HepG2 (cell line): Measurements from ENCODE around the gene PODXL2. TPM values are rescaled to one million over a fixed set of nuclear protein-coding genes. Genes with fewer than 3 reads are reported as not detected.

Experiments
- EED ChIP-seq: sonication (generic); formaldehyde crosslinking; IDR thresholded peaks from 2 replicates; pipeline ENCODE4 v1.5.0; 2020; ENCODE audit warnings: mild to moderate bottlenecking, missing genetic modification reagents
- GLI4 ChIP-seq: sonication (generic); formaldehyde crosslinking; IDR thresholded peaks from 2 replicates; pipeline ENCODE4 v1.5.1; 2020; ENCODE audit warnings: missing genetic modification reagents, mild to moderate bottlenecking, moderate library complexity, borderline replicate concordance
- NFKB2 ChIP-seq: sonication (generic); formaldehyde crosslinking; IDR thresholded peaks from 2 replicates; pipeline ENCODE4 v1.4.0; 2020; ENCODE audit warnings: missing genetic modification reagents, borderline replicate concordance
- NR2F1 ChIP-seq, 2 experiments: fragments of 450-650 bp in 1 of 2; formaldehyde crosslinking in 1 of 2; IDR thresholded peaks; 2 replicates each; pipeline versions ENCODE4 v1.5.0 to v1.6.1; 2016 to 2020; ENCODE audit warnings: mild to moderate bottlenecking in 1 of 2, missing compliant biosample characterization in 1 of 2, missing genetic modification reagents in 1 of 2, moderate library complexity in 1 of 2
- RBFOX2 ChIP-seq: fragments of 200-400 bp; formaldehyde crosslinking; IDR thresholded peaks from 2 replicates; pipeline ENCODE4 v1.6.1; 2017; ENCODE audit warnings: low read depth, mild to moderate bottlenecking, low read length
- RBM39 ChIP-seq: fragments of 200-400 bp; formaldehyde crosslinking; IDR thresholded peaks from one replicate; pipeline ENCODE4 v1.6.1; 2018; ENCODE audit warnings: antibody characterized with exemption, mild to moderate bottlenecking, low read depth, low read length; ENCODE audit not compliant: poor library complexity, severe bottlenecking
- RFX3 ChIP-seq: IDR thresholded peaks from 2 replicates; pipeline ENCODE4 v1.6.1; 2016; ENCODE audit warnings: missing biosample characterization, missing genetic modification reagents
- SMAD9 ChIP-seq: sonication (generic); formaldehyde crosslinking; IDR thresholded peaks from 2 replicates; pipeline ENCODE4 v1.5.1; 2020; ENCODE audit warnings: mild to moderate bottlenecking, missing genetic modification reagents
- SNAPC5 ChIP-seq: sonication (generic); formaldehyde crosslinking; IDR thresholded peaks from 2 replicates; pipeline ENCODE4 v1.8.1; 2023; ENCODE audit warnings: mild to moderate bottlenecking, missing genetic modification reagents, borderline replicate concordance
- TBX2 ChIP-seq: sonication (generic); formaldehyde crosslinking; IDR thresholded peaks from 2 replicates; pipeline ENCODE4 v1.5.0; 2020; ENCODE audit warnings: missing genetic modification reagents, mild to moderate bottlenecking, borderline replicate concordance
- TP53 ChIP-seq: sonication (generic); formaldehyde crosslinking; conservative IDR thresholded peaks from 2 replicates; pipeline ENCODE4 v1.4.0; 2020; ENCODE audit warnings: missing genetic modification reagents
- UBTF ChIP-seq: sonication (generic); formaldehyde crosslinking; IDR thresholded peaks from 2 replicates; pipeline ENCODE4 v1.4.0; 2020; ENCODE audit warnings: mild to moderate bottlenecking, missing genetic modification reagents
- ZBTB7B ChIP-seq: sonication (generic); formaldehyde crosslinking; IDR thresholded peaks from 2 replicates; pipeline ENCODE4 v1.4.0; 2020; ENCODE audit warnings: missing genetic modification reagents
- ZKSCAN5 ChIP-seq: sonication (generic); formaldehyde crosslinking; IDR thresholded peaks from 2 replicates; pipeline ENCODE4 v1.5.1; 2020; ENCODE audit warnings: mild to moderate bottlenecking, missing genetic modification reagents
- ZNF18 ChIP-seq: sonication (generic); formaldehyde crosslinking; IDR thresholded peaks from 2 replicates; pipeline ENCODE4 v1.8.0; 2022; ENCODE audit warnings: mild to moderate bottlenecking, missing genetic modification reagents; ENCODE audit not compliant: insufficient replicate concordance
- ZNF383 ChIP-seq: sonication (generic); formaldehyde crosslinking; IDR thresholded peaks from 2 replicates; pipeline ENCODE4 v1.4.0; 2020; ENCODE audit warnings: missing genetic modification reagents, mild to moderate bottlenecking, borderline replicate concordance
- ZSCAN21 ChIP-seq: sonication (generic); formaldehyde crosslinking; IDR thresholded peaks from 2 replicates; pipeline ENCODE4 v1.8.0; 2022; ENCODE audit warnings: mild to moderate bottlenecking, missing genetic modification reagents, moderate library complexity, borderline replicate concordance
- polyA plus RNA-seq, 8 experiments: library from polyadenylated mRNA; depleted of rRNA in 3 of 8; stranded (reverse) in 7 of 8; unstranded in 1 of 8; fragments of >200 nt; fragmentation: Illumina TruSeq in 4 of 8; extraction: Trizol in 4 of 8; gene quantifications; 2 replicates each; pipeline versions ENCODE4 v1.2.1 to v1.2.3, GENCODE V29; 2011 to 2016; ENCODE audit warnings: low read depth in 4 of 8, missing spikeins in 1 of 8, mixed read lengths in 1 of 8; ENCODE audit not compliant: insufficient read depth in 1 of 8
- total RNA-seq, 5 experiments: library from RNA; depleted of rRNA; stranded (reverse); fragments of >200 nt; fragmentation: Illumina TruSeq; extraction: Trizol; gene quantifications; 2 replicates each; pipeline ENCODE4 v1.2.3, GENCODE V29; 2016; ENCODE audit warnings: low read depth in 1 of 5
- TF ChIP-seq, protein P1 (sequence below): sonication (generic); formaldehyde crosslinking; IDR thresholded peaks from 2 replicates; pipeline ENCODE4 v1.5.1; 2020; ENCODE audit warnings: mild to moderate bottlenecking, missing genetic modification reagents, moderate library complexity
- TF ChIP-seq, protein P2 (sequence below): sonication (generic); formaldehyde crosslinking; IDR thresholded peaks from 2 replicates; pipeline ENCODE4 v1.4.0; 2020; ENCODE audit warnings: missing genetic modification reagents, mild to moderate bottlenecking, borderline replicate concordance

PODXL2 gene
- total and polyA plus RNA-seq, 2 of the 13 experiments (the other 11 are each of a cell fraction or from before 2014, with no cell fraction given): 20.4 to 25.1 TPM

- TF ChIP-seq, protein P1, sequence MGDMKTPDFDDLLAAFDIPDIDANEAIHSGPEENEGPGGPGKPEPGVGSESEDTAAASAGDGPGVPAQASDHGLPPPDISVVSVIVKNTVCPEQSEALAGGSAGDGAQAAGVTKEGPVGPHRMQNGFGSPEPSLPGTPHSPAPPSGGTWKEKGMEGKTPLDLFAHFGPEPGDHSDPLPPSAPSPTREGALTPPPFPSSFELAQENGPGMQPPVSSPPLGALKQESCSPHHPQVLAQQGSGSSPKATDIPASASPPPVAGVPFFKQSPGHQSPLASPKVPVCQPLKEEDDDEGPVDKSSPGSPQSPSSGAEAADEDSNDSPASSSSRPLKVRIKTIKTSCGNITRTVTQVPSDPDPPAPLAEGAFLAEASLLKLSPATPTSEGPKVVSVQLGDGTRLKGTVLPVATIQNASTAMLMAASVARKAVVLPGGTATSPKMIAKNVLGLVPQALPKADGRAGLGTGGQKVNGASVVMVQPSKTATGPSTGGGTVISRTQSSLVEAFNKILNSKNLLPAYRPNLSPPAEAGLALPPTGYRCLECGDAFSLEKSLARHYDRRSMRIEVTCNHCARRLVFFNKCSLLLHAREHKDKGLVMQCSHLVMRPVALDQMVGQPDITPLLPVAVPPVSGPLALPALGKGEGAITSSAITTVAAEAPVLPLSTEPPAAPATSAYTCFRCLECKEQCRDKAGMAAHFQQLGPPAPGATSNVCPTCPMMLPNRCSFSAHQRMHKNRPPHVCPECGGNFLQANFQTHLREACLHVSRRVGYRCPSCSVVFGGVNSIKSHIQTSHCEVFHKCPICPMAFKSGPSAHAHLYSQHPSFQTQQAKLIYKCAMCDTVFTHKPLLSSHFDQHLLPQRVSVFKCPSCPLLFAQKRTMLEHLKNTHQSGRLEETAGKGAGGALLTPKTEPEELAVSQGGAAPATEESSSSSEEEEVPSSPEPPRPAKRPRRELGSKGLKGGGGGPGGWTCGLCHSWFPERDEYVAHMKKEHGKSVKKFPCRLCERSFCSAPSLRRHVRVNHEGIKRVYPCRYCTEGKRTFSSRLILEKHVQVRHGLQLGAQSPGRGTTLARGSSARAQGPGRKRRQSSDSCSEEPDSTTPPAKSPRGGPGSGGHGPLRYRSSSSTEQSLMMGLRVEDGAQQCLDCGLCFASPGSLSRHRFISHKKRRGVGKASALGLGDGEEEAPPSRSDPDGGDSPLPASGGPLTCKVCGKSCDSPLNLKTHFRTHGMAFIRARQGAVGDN (CRISPR knock-in tag): no peak; the same call in 1 of the 2 replicates
- TF ChIP-seq RBM39: no peak
- peak; percentile 85 for TF ChIP-seq ZSCAN21
- TF ChIP-seq RBFOX2: peak; percentile 53; the same call in 1 of the 2 replicates
- no peak for TF ChIP-seq SNAPC5 (CRISPR knock-in tag)
- TF ChIP-seq ZNF18 (CRISPR knock-in tag): peak; percentile 11
- TF ChIP-seq RFX3 (CRISPR knock-in tag): no peak
- TF ChIP-seq TBX2: peak; percentile 63; the same call in 1 of the 2 replicates
- 0 out of 2 replicates have a peak, but pooled peaks have one; percentile 22 for TF ChIP-seq ZNF383 (CRISPR knock-in tag)
- TF ChIP-seq UBTF: peak; percentile 93; the same call in 1 of the 2 replicates
- peak; percentile 81 for TF ChIP-seq EED
- TF ChIP-seq NFKB2 (CRISPR knock-in tag): no peak
- TF ChIP-seq, protein P2, sequence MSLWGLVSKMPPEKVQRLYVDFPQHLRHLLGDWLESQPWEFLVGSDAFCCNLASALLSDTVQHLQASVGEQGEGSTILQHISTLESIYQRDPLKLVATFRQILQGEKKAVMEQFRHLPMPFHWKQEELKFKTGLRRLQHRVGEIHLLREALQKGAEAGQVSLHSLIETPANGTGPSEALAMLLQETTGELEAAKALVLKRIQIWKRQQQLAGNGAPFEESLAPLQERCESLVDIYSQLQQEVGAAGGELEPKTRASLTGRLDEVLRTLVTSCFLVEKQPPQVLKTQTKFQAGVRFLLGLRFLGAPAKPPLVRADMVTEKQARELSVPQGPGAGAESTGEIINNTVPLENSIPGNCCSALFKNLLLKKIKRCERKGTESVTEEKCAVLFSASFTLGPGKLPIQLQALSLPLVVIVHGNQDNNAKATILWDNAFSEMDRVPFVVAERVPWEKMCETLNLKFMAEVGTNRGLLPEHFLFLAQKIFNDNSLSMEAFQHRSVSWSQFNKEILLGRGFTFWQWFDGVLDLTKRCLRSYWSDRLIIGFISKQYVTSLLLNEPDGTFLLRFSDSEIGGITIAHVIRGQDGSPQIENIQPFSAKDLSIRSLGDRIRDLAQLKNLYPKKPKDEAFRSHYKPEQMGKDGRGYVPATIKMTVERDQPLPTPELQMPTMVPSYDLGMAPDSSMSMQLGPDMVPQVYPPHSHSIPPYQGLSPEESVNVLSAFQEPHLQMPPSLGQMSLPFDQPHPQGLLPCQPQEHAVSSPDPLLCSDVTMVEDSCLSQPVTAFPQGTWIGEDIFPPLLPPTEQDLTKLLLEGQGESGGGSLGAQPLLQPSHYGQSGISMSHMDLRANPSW: no peak
- TF ChIP-seq TP53 (CRISPR knock-in tag): no peak
- no peak for TF ChIP-seq NR2F1 (CRISPR knock-in tag; IDR thresholded peaks at IDR 0.05)
- TF ChIP-seq GLI4 (CRISPR knock-in tag): 0 out of 2 replicates have a peak, but pooled peaks have one; percentile 60
- TF ChIP-seq ZBTB7B (CRISPR knock-in tag): no peak
- 0 out of 2 replicates have a peak, but pooled peaks have one; percentile 54 for TF ChIP-seq SMAD9
- TF ChIP-seq ZKSCAN5 (CRISPR knock-in tag): no peak
These were observed 38.7 kb upstream of the PODXL2 start (continued) for GRCh38 chr3:127590282-127590592.
